Neural crest cell (in vitro differentiated cells): Measurements from ENCODE around the gene AMIGO2. TPM values are rescaled to one million over a fixed set of nuclear protein-coding genes. Genes with fewer than 3 reads are reported as not detected.
"Not testable (repeated sequence)": the region's sequence is repeated elsewhere in the genome, so short reads cannot be mapped to it uniquely, and the experiment has no call there.

ENCODE experiments used
- DNase-seq: peaks from one replicate; pipeline ENCODE4 v3.0.0; 2021; ENCODE audit warnings: low read depth, mixed read lengths, low spot score
- H3K27ac Mint-ChIP-seq: one replicate; pipeline ENCODE4 v1.8.0; 2021; ENCODE audit warnings: mild to moderate bottlenecking, mixed read lengths; ENCODE audit not compliant: unreplicated experiment
- H3K27me3 Mint-ChIP-seq: 2 replicates; pipeline ENCODE4 v1.8.0; 2021; ENCODE audit warnings: low read depth, mild to moderate bottlenecking, mixed read lengths
- H3K36me3 Mint-ChIP-seq: 2 replicates; pipeline ENCODE4 v1.8.0; 2021; ENCODE audit warnings: low read depth, mild to moderate bottlenecking, mixed read lengths
- H3K4me1 Mint-ChIP-seq: 2 replicates; pipeline ENCODE4 v1.8.0; 2021; ENCODE audit warnings: mixed read lengths
- H3K4me3 Mint-ChIP-seq: one replicate; pipeline ENCODE4 v1.8.0; 2021; ENCODE audit warnings: mild to moderate bottlenecking, mixed read lengths
- H3K9me3 Mint-ChIP-seq: 2 replicates; pipeline ENCODE4 v1.8.0; 2021; ENCODE audit warnings: mixed read lengths
- total RNA-seq: library from RNA; stranded (reverse); gene quantifications from 2 replicates; pipeline ENCODE4 v1.2.1, GENCODE V29; 2021
- TF ChIP-seq, protein P1 (sequence below): fragments of 200-600 bp; sonication (generic); conservative IDR thresholded peaks from 2 replicates; pipeline ENCODE4 v1.5.0; 2021; ENCODE audit warnings: antibody characterized with exemption, mild to moderate bottlenecking

Gene AMIGO2
- total RNA-seq, 1 donor from 2014 or later, result 5.4 TPM

DNA sequence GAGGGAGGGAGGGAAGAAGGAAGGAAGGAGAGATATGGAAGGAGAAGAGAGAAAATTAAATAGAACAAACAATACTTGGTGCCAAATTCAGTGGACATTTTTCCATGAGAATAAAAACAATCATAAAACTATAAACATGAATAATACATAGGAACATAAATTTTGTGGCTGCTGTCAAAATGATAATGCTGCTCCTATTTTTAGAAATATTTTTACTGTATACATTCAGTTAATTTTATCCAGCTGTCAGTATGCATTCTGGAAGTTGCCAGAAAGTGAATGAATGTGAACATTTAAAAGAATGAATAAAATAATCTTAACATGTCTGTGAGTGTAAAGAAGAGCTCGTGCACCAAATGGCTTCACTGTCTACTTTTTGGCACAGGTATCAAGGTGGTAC lies 14.2 kb downstream of the AMIGO2 start:
- Mint-ChIP-seq H3K4me3 (no peak overlapping the region), H3K36me3 (no peaks in the 10 kb centered on the region), H3K9me3 (no peaks in the 10 kb centered on the region), H3K27ac (no peak overlapping the region), H3K4me1 (no peaks in the 10 kb centered on the region), H3K27me3 (no peaks in the 10 kb centered on the region)
- TF ChIP-seq, protein P1, sequence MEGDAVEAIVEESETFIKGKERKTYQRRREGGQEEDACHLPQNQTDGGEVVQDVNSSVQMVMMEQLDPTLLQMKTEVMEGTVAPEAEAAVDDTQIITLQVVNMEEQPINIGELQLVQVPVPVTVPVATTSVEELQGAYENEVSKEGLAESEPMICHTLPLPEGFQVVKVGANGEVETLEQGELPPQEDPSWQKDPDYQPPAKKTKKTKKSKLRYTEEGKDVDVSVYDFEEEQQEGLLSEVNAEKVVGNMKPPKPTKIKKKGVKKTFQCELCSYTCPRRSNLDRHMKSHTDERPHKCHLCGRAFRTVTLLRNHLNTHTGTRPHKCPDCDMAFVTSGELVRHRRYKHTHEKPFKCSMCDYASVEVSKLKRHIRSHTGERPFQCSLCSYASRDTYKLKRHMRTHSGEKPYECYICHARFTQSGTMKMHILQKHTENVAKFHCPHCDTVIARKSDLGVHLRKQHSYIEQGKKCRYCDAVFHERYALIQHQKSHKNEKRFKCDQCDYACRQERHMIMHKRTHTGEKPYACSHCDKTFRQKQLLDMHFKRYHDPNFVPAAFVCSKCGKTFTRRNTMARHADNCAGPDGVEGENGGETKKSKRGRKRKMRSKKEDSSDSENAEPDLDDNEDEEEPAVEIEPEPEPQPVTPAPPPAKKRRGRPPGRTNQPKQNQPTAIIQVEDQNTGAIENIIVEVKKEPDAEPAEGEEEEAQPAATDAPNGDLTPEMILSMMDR, result no peak
- DNase-seq, result no peak

DNA sequence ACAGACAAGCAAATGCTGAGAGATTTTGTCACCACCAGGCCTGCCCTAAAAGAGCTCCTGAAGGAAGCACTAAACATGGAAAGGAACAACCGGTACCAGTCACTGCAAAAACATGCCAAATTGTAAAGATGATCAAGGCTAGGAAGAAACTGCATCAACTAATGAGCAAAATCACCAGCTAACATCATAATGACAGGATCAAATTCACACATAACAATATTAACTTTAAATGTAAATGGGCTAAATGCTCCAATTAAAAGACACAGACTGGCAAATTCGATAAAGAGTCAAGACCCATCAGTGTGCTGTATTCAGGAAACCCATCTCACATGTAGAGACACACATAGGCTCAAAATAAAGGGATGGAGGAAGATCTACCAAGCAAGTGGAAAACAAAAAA lies 21.1 kb downstream of the AMIGO2 start:
- H3K27me3 Mint-ChIP-seq, DNase-seq, H3K4me1 Mint-ChIP-seq, H3K27ac Mint-ChIP-seq, H3K4me3 Mint-ChIP-seq: not testable (repeated sequence)
- Mint-ChIP-seq H3K9me3 (peaks cover 10% of the 10 kb centered on the region), H3K36me3 (peaks cover 11% of the 10 kb centered on the region)

DNA sequence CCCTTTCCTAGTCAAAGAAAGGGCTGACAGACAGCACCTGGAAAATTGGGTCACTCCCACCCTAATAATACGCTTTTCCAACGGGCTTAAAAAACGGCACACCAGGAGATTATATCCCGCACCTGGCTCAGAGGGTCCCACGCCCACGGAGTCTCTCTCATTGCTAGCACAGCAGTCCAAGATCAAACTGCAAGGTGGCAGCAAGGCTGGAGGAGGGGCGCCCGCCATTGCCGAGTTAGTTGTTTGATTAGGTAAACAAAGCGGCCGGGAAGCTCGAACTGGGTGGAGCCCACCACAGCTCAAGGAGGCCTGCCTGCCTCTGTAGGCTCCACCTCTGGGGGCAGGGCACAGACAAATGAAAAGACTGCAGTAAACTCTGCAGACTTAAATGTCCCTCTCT lies 22.8 kb downstream of the AMIGO2 start:
- peaks cover 15% of the 10 kb centered on the region for H3K9me3 Mint-ChIP-seq
- H3K27ac Mint-ChIP-seq, H3K27me3 Mint-ChIP-seq, DNase-seq, H3K4me1 Mint-ChIP-seq, H3K4me3 Mint-ChIP-seq: not testable (repeated sequence)
- peaks cover 11% of the 10 kb centered on the region for H3K36me3 Mint-ChIP-seq

DNA sequence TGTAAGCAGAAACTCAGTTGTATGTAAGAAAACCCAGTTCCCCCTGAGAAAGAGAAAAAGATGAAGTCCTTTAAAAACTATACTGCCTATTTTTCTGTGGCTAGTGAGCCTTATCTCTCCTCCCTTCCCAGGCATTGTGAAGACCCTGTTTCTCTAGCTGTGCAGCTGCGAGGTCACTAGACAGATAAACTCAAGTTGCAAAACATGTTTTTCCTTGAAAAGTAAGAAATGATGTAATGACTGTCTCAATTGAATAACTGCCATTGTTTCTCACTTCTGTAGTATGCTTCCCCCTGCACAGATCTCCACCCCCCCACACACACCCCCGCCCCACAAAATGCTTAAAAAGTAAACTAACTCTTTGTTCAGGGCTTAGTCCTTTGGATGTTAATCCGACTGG lies 23.9 kb downstream of the AMIGO2 start:
- H3K9me3 Mint-ChIP-seq, result peaks cover 21% of the 10 kb centered on the region
- not testable (repeated sequence) for H3K27me3 Mint-ChIP-seq, H3K4me3 Mint-ChIP-seq, H3K27ac Mint-ChIP-seq, H3K4me1 Mint-ChIP-seq, DNase-seq
- H3K36me3 Mint-ChIP-seq, result peaks cover 11% of the 10 kb centered on the region

DNA sequence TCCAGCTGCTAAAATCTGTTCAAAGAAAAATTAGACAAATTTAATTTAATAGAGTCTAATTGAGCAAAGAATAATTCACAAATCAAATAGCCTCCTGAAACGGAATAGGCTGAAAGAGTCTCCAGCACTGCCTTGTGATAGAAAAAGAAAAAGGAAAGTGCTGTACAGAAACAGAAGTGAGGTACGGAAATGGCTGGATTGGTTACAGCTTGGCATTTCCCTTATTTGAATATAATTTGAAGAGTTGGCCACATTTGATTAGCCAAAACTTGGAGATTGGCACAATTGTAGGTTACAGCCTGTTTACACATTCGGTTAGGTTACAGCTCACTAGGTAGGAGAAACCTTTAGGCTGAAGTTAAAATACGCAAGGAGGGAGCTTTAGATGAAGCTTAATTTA lies 25.1 kb downstream of the AMIGO2 start:
- TF ChIP-seq, protein P1, result no peak
- Mint-ChIP-seq H3K27ac (no peak overlapping the region), H3K36me3 (peaks cover 11% of the 10 kb centered on the region), H3K4me1 (no peaks in the 10 kb centered on the region), H3K27me3 (no peaks in the 10 kb centered on the region), H3K9me3 (peaks cover 21% of the 10 kb centered on the region), H3K4me3 (no peak overlapping the region)
- DNase-seq, result no peak

DNA sequence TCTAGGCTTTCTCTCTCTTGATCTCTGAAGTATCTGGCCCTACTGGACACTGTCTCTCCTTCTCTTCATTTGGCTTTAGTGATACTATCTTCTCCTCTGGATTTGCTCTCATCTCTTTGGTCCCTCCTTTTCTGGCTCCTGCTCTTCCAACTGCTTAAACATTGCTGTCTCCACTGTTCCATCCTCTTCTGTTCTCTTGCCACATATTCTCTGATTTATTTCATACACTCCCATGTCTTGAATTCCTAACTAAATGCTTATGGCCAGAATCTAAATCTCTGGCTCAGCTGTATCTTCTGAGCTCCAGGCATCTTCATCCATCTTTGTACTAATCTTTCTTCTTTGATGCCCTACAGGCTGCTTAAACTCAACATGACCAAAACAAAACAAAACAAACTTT lies 25.8 kb downstream of the AMIGO2 start:
- Mint-ChIP-seq H3K36me3 (peaks cover 6% of the 10 kb centered on the region), H3K4me3 (no peak overlapping the region), H3K9me3 (peaks cover 16% of the 10 kb centered on the region), H3K4me1 (no peaks in the 10 kb centered on the region), H3K27me3 (no peaks in the 10 kb centered on the region), H3K27ac (no peak overlapping the region)
- TF ChIP-seq, protein P1, result no peak
- no peak for DNase-seq

DNA sequence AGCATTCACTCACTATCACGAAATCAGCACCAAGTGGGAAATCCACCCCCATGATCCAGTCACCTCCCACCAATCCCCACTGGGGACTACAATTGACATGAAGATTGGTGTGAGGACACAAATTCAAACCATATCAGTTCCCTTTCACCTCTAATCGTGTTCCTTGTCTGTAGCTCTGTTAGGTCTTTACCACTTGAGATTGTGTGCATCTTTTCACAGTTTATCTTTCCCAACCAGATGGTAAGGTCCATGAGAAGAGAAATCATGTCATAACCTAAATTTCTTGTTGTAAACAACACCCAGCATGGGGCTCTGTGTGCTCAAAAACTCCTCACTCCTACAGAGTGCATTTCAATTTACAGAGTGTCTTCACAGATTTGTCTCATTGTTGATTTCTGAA lies 27.5 kb downstream of the AMIGO2 start:
- TF ChIP-seq, protein P1, result no peak
- H3K4me1 Mint-ChIP-seq, result no peaks in the 10 kb centered on the region
- no peak for DNase-seq
- peaks cover 16% of the 10 kb centered on the region for H3K9me3 Mint-ChIP-seq
- no peak overlapping the region for H3K27ac Mint-ChIP-seq
- H3K27me3 Mint-ChIP-seq, result no peaks in the 10 kb centered on the region
- peaks cover 6% of the 10 kb centered on the region for H3K36me3 Mint-ChIP-seq
- no peak overlapping the region for H3K4me3 Mint-ChIP-seq

DNA sequence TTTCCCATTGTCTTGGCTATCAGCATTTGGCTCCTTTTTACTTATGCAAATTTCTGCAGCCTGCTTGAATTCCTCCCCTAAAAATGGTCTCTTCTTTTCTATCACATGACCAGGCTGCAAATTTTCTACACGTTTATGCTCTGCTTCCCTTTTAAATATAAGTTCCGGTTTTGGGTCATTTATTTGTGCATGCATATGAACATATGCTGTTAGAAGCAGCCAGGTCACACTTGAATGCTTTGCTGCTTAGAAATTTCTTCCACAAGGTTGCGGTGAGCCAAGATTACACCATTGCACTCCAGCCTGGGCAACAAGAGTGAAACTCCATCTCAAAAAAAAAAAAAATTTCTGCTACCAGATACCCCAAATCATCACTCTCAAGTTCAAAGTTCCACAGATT lies 28.5 kb downstream of the AMIGO2 start:
- DNase-seq, H3K4me1 Mint-ChIP-seq, H3K4me3 Mint-ChIP-seq, H3K36me3 Mint-ChIP-seq, H3K27ac Mint-ChIP-seq, H3K27me3 Mint-ChIP-seq: not testable (repeated sequence)
- peaks cover 13% of the 10 kb centered on the region for H3K9me3 Mint-ChIP-seq
